ENCODE results near the gene PGM3.

DNA sequence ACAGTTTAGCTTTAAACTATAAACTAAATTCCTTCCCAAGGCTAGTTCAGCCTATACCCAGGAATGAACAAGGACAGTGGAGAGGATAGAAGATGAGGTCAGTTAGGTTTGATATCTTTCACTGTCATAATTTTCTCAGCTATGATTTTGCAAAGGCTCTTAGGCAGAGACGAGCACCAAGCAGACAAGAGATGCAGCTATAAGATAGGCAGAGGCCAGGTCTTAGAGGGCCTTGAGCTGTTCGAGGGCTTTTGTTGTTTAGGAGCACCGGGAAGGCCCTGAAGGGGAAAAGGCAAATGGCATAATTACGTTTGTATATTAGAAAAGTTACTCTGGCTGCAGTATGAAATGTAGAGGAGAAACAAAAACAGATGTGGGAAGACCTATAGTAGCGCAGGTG, 65.8 kb downstream of the PGM3 start:
- TF ChIP-seq CTCF (IDR thresholded peaks at IDR 0.05) (no peak), POLR2A (IDR thresholded peaks at IDR 0.05) (no peak), POLR2AphosphoS5 (IDR thresholded peaks at IDR 0.05) (no peak), EP300 (IDR thresholded peaks at IDR 0.05; ENCODE audit: low read depth) (no peak)
